Measurements from ENCODE around the gene ZC3H12D. TPM values are rescaled to one million over a fixed set of nuclear protein-coding genes. Genes with fewer than 3 reads are reported as not detected.

Gene ZC3H12D
- total and polyA plus RNA-seq, 2 of the 13 experiments (the other 11 are each of a cell fraction or from before 2014, with no cell fraction given) = 1.2 to 2.7 TPM

- TF ChIP-seq ZNF691 (CRISPR knock-in tag; IDR thresholded peaks at IDR 0.05; ENCODE audit: borderline replicate concordance, low read depth) = no peak
- TF ChIP-seq BORCS8-MEF2B (CRISPR knock-in tag; IDR thresholded peaks at IDR 0.05) = no peak
- 0 out of 2 replicates have a peak, but pooled peaks have one; percentile 52 for TF ChIP-seq ZNF142 (CRISPR knock-in tag; IDR thresholded peaks at IDR 0.05)
- TF ChIP-seq HOXA3 (CRISPR knock-in tag; IDR thresholded peaks at IDR 0.05) = no peak; the same call in 1 of the 2 replicates
- no peak for TF ChIP-seq MAF1 (CRISPR knock-in tag; IDR thresholded peaks at IDR 0.05; ENCODE audit: borderline replicate concordance)
- no peak for TF ChIP-seq AFF4 (CRISPR knock-in tag; IDR thresholded peaks at IDR 0.05)
- TF ChIP-seq MTA1 (CRISPR knock-in tag; IDR thresholded peaks at IDR 0.05; ENCODE audit: borderline replicate concordance) = peak; percentile 63; the same call in 1 of the 2 replicates
- TF ChIP-seq ZNF749 (CRISPR knock-in tag; IDR thresholded peaks at IDR 0.05; ENCODE audit: borderline replicate concordance) = no peak
- 0 out of 2 replicates have a peak, but pooled peaks have one; percentile 32 for TF ChIP-seq ZNF609 (CRISPR knock-in tag; IDR thresholded peaks at IDR 0.05; ENCODE audit: borderline replicate concordance)
- TF ChIP-seq ZNF879 (CRISPR knock-in tag; IDR thresholded peaks at IDR 0.05) = no peak
- TF ChIP-seq ZIK1 (CRISPR knock-in tag; IDR thresholded peaks at IDR 0.05; ENCODE audit: borderline replicate concordance, low read depth) = no peak
These were observed 43.8 kb downstream of the ZC3H12D start (continued) for GRCh38 chr6:149440735-149441671.

Measured in HepG2 (cell line).